ENCODE measurements around the gene GJC2. TPM values are rescaled to one million over a fixed set of nuclear protein-coding genes. Genes with fewer than 3 reads are reported as not detected.

GJC2 gene
- total RNA-seq, 3 donors from 2014 or later: 1.3 TPM

DNA sequence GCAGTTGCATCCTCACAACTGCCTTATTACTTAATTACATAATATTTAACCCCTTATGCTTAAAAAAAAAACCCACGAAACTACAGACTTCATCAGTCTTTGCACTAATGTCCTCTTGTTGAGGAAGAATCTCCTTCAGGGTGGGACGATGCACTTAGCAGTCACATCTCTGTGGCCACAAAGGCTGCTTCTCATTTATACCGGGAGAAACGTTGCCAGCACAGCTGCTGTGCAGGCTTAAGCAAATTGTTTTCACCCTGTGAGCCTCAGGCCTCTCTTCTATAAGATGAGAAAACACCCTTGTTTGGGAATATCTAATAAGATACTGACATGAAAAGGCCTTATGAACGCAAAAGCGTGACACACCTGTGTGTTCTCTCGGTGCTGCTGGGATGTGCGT, 55.2 kb downstream of the GJC2 start:
- intact Hi-C loops (cut with DNase I; ENCODE audit: low total_unique reads): no loop called here
- TF ChIP-seq POLR2AphosphoS5 (IDR thresholded peaks at IDR 0.05) (no peak), POLR2A (IDR thresholded peaks at IDR 0.05) (no peak)
- TF ChIP-seq, protein P1, sequence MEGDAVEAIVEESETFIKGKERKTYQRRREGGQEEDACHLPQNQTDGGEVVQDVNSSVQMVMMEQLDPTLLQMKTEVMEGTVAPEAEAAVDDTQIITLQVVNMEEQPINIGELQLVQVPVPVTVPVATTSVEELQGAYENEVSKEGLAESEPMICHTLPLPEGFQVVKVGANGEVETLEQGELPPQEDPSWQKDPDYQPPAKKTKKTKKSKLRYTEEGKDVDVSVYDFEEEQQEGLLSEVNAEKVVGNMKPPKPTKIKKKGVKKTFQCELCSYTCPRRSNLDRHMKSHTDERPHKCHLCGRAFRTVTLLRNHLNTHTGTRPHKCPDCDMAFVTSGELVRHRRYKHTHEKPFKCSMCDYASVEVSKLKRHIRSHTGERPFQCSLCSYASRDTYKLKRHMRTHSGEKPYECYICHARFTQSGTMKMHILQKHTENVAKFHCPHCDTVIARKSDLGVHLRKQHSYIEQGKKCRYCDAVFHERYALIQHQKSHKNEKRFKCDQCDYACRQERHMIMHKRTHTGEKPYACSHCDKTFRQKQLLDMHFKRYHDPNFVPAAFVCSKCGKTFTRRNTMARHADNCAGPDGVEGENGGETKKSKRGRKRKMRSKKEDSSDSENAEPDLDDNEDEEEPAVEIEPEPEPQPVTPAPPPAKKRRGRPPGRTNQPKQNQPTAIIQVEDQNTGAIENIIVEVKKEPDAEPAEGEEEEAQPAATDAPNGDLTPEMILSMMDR (IDR thresholded peaks at IDR 0.05): no peak
- Histone ChIP-seq H3K9me3 (peaks cover 0 to 2% of the 10 kb centered on the region in 2 donors), H3K4me1 (no peaks in the 10 kb centered on the region), H3K36me3 (no peaks in the 10 kb centered on the region), H3K27me3 (no peaks in the 10 kb centered on the region), H3K27ac (no peak overlapping the region), H3K4me3 (no peak overlapping the region)
- DNase-seq (ENCODE audit: low spot score in 2 of 2): no peak

- Histone ChIP-seq H3K27me3 (no peaks in the 10 kb centered on the region), H3K4me3 (no peak overlapping the region), H3K27ac (no peak overlapping the region), H3K36me3 (no peaks in the 10 kb centered on the region), H3K4me1 (no peaks in the 10 kb centered on the region), H3K9me3 (no peaks in the 10 kb centered on the region)
- intact Hi-C loops (cut with DNase I; ENCODE audit: low total_unique reads): no loop called here
- TF ChIP-seq, protein P1 (IDR thresholded peaks at IDR 0.05): no peak
- TF ChIP-seq POLR2AphosphoS5 (IDR thresholded peaks at IDR 0.05): no peak
- no peak for TF ChIP-seq POLR2A (IDR thresholded peaks at IDR 0.05)
- no peak for DNase-seq (ENCODE audit: low spot score in 2 of 2)
Observed at GRCh38 chr1:228205526-228206436, 56.1 kb downstream of the GJC2 start.

DNA sequence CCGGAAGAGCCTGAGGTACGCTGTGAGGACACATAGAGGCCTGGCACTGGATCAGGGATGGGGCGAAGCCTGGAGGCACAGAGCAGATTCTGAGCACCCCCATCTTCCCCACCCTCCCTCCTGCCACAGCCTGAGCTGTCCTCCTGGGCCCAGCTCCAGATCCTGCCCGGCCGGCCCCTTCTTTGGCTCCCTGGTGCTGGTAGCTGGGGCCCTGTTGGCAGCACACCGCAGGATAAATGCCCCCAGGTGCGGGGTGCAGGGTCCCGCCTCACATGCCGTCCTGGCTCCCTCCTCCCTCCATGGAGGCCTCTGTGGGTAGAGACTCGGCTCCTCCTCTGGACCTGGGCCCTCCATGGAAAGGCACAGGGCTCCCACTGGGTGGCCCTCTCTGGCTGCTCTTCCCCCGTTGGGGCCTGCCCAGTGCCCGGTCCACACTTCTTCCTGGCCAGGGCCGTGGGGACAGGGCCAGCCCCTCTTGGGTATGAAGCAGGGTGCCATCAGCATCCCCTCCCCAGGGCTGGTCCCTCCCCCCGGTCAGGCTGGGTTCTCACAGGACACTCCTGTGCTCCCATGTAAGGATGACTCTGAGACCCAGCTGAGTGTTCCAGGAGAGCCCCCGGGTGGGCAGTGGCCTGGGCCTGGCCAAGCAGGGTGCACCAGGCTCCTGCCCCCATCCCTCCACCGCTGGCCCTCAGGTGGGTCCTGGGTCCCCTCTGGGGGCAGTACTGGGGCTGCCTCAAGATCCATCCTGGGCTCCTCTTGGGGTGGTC, 57.0 kb downstream of the GJC2 start:
- H3K27ac ChIP-seq: no peak overlapping the region
- H3K4me1 ChIP-seq: no peaks in the 10 kb centered on the region
- no peaks in the 10 kb centered on the region for H3K36me3 ChIP-seq
- no peak overlapping the region for H3K4me3 ChIP-seq
- DNase-seq (ENCODE audit: low spot score in 2 of 2): no peak
- intact Hi-C loops (cut with DNase I; ENCODE audit: low total_unique reads): no loop called here
- peaks cover 0 to under 1% of the 10 kb centered on the region in 2 donors for H3K9me3 ChIP-seq
- H3K27me3 ChIP-seq: no peaks in the 10 kb centered on the region
- no peak for TF ChIP-seq POLR2AphosphoS5 (IDR thresholded peaks at IDR 0.05)
- no peak for TF ChIP-seq POLR2A (IDR thresholded peaks at IDR 0.05)
- TF ChIP-seq, protein P1 (IDR thresholded peaks at IDR 0.05): no peak

- H3K27me3 ChIP-seq: no peaks in the 10 kb centered on the region
- DNase-seq (ENCODE audit: low spot score in 2 of 2): peak in 1 of 2 donors; percentile 12
- TF ChIP-seq POLR2A (IDR thresholded peaks at IDR 0.05) (no peak), POLR2AphosphoS5 (IDR thresholded peaks at IDR 0.05) (no peak)
- TF ChIP-seq, protein P1 (IDR thresholded peaks at IDR 0.05): no peak
- H3K36me3 ChIP-seq: no peaks in the 10 kb centered on the region
- no peak overlapping the region for H3K27ac ChIP-seq
- no peak overlapping the region for H3K4me3 ChIP-seq
- intact Hi-C loops (cut with DNase I; ENCODE audit: low total_unique reads): no loop called here
- no peaks in the 10 kb centered on the region for H3K4me1 ChIP-seq
- peaks cover 0 to 3% of the 10 kb centered on the region in 2 donors for H3K9me3 ChIP-seq
Observed at GRCh38 chr1:228207381-228207810, 57.7 kb downstream of the GJC2 start.

Measured in breast epithelium (tissue), 4 donors.